H1 (cell line): ENCODE measurements around the gene CEBPA. TPM values are rescaled to one million over a fixed set of nuclear protein-coding genes. Genes with fewer than 3 reads are reported as not detected.

ENCODE experiments used
- BACH1 ChIP-seq: IDR thresholded peaks from 2 replicates; pipeline ENCODE4 v1.6.1; 2012; ENCODE audit warnings: low read length, improper control_type of control experiment
- JUN ChIP-seq: IDR thresholded peaks from 2 replicates; pipeline ENCODE4 v1.6.1; 2011; ENCODE audit warnings: low read depth, mild to moderate bottlenecking, improper control_type of control experiment, low read length
- JUND ChIP-seq: IDR thresholded peaks from 2 replicates; pipeline ENCODE4 v1.6.1; 2011; ENCODE audit warnings: mild to moderate bottlenecking, improper control_type of control experiment, low read length
- KDM1A ChIP-seq: fragments of 200-600, 300-600 bp; sonication (generic); IDR thresholded peaks from 2 replicates; pipeline ENCODE4 v1.7.1; 2016; ENCODE audit warnings: mild to moderate bottlenecking, low read length, borderline replicate concordance
- POLR2AphosphoS5 ChIP-seq: IDR thresholded peaks from 2 replicates; pipeline ENCODE4 v1.6.1; 2011; ENCODE audit warnings: low read depth, low read length
- SAP30 ChIP-seq: fragments of 300-600 bp; sonication (generic); IDR thresholded peaks from 2 replicates; pipeline ENCODE4 v1.7.1; 2012; ENCODE audit warnings: low read length, moderate library complexity, mild to moderate bottlenecking, inconsistent platforms; ENCODE audit not compliant: insufficient read depth, insufficient replicate concordance
- USF2 ChIP-seq: IDR thresholded peaks from 2 replicates; pipeline ENCODE4 v1.6.1; 2011; ENCODE audit warnings: low read length, improper control_type of control experiment
- polyA plus RNA-seq, 7 experiments: library from polyadenylated mRNA; depleted of rRNA in 3 of 7; stranded (reverse) in 5 of 7; unstranded in 2 of 7; fragments of >200 nt in 5 of 7; fragments of 200-250 nt in 2 of 7; gene quantifications; 1 replicate in 5 of 7; 2 replicates in 1 of 7; 4 replicates in 1 of 7; pipeline versions ENCODE4 v1.2.1 to v1.2.3, GENCODE V29; 2011 to 2013; ENCODE audit warnings: missing spikeins in 2 of 7, mixed read lengths in 2 of 7
- total RNA-seq: library from RNA; stranded (reverse); fragmentation: NEBNext Ultra II Directional; extraction: Animal tissue kit (Norgen Biotek cat#: 25700); gene quantifications from 2 replicates; pipeline ENCODE4 v1.2.1, GENCODE V29; 2021

The CEBPA gene
- total and polyA plus RNA-seq, 2 of the 8 experiments (the other 6 are each of a cell fraction or from before 2014, with no cell fraction given), result 2.0 to 2.7 TPM

- TF ChIP-seq BACH1, result no peak
- TF ChIP-seq JUND, result no peak
- TF ChIP-seq KDM1A, result no peak
- TF ChIP-seq USF2, result no peak
- no peak for TF ChIP-seq POLR2AphosphoS5
- TF ChIP-seq SAP30, result no peak
- TF ChIP-seq JUN, result no peak
Measured at GRCh38 chr19:33257828-33258227, 44.5 kb downstream of the CEBPA start (continued).
